BLaER1 (cell line): ENCODE results near the gene ABCD4.
A peak's percentile ranks its signal among the peaks of the same experiment; 100 is the strongest.

Experiments used
- H3K27ac ChIP-seq: shearing (Covaris generic); formaldehyde crosslinking; 2 replicates; pipeline ENCODE4 v1.8.1; 2022
- H3K27me3 ChIP-seq: shearing (Covaris generic); formaldehyde crosslinking; 2 replicates; pipeline ENCODE4 v1.8.1; 2022
- H3K36me3 ChIP-seq: shearing (Covaris generic); formaldehyde crosslinking; 2 replicates; pipeline ENCODE4 v1.8.1; 2022
- H3K4me1 ChIP-seq: shearing (Covaris generic); formaldehyde crosslinking; 2 replicates; pipeline ENCODE4 v1.8.1; 2022
- H3K4me2 ChIP-seq: shearing (Covaris generic); formaldehyde crosslinking; 2 replicates; pipeline ENCODE4 v1.8.1; 2022
- H3K4me3 ChIP-seq: shearing (Covaris generic); formaldehyde crosslinking; 2 replicates; pipeline ENCODE4 v1.8.1; 2022
- H3K9ac ChIP-seq: shearing (Covaris generic); formaldehyde crosslinking; 2 replicates; pipeline ENCODE4 v1.8.1; 2022
- H3K9me3 ChIP-seq: shearing (Covaris generic); formaldehyde crosslinking; 2 replicates; pipeline ENCODE4 v1.8.1; 2022
- H4K20me1 ChIP-seq: shearing (Covaris generic); formaldehyde crosslinking; 2 replicates; pipeline ENCODE4 v1.8.1; 2022
- Cebpa-rat ChIP-seq: shearing (Covaris generic); IDR thresholded peaks from 2 replicates; pipeline ENCODE4 v1.8.1; 2022

Gene ABCD4

GRCh38 chr14:74260525-74261233, 42.1 kb downstream of the ABCD4 start:
- Histone ChIP-seq H3K9ac (no peak overlapping the region), H3K9me3 (no peaks in the 10 kb centered on the region), H4K20me1 (peaks cover 10% of the 10 kb centered on the region; the same call in 1 of the 2 replicates), H3K27ac (no peak overlapping the region), H3K4me2 (no peak overlapping the region), H3K36me3 (no peaks in the 10 kb centered on the region), H3K27me3 (peaks cover 29% of the 10 kb centered on the region), H3K4me1 (peaks cover 16% of the 10 kb centered on the region), H3K4me3 (no peak overlapping the region)
- no peak for TF ChIP-seq Cebpa-rat

GRCh38 chr14:74259513-74259912, 43.2 kb downstream of the ABCD4 start:
- Histone ChIP-seq H3K4me3 (no peak overlapping the region), H3K9me3 (no peaks in the 10 kb centered on the region), H3K4me1 (peaks cover 24% of the 10 kb centered on the region), H3K4me2 (no peak overlapping the region), H4K20me1 (peaks cover 10% of the 10 kb centered on the region; the same call in 1 of the 2 replicates), H3K9ac (no peak overlapping the region), H3K27ac (no peak overlapping the region), H3K36me3 (no peaks in the 10 kb centered on the region), H3K27me3 (peaks cover 29% of the 10 kb centered on the region)
- TF ChIP-seq Cebpa-rat: no peak

- Histone ChIP-seq H3K9ac (no peak overlapping the region), H3K9me3 (no peaks in the 10 kb centered on the region), H3K4me2 (peak overlapping the region; percentile 94; the same call in 1 of the 2 replicates), H3K4me3 (0 out of 2 replicates have a peak overlapping the region, but pooled peaks have one; percentile 64), H4K20me1 (peaks cover 10% of the 10 kb centered on the region; the same call in 1 of the 2 replicates), H3K27me3 (peaks cover 29% of the 10 kb centered on the region), H3K36me3 (no peaks in the 10 kb centered on the region), H3K4me1 (peaks cover 24% of the 10 kb centered on the region), H3K27ac (no peak overlapping the region)
- TF ChIP-seq Cebpa-rat: no peak
These were observed 44.0 kb downstream of the ABCD4 start for GRCh38 chr14:74258764-74259035.

DNA sequence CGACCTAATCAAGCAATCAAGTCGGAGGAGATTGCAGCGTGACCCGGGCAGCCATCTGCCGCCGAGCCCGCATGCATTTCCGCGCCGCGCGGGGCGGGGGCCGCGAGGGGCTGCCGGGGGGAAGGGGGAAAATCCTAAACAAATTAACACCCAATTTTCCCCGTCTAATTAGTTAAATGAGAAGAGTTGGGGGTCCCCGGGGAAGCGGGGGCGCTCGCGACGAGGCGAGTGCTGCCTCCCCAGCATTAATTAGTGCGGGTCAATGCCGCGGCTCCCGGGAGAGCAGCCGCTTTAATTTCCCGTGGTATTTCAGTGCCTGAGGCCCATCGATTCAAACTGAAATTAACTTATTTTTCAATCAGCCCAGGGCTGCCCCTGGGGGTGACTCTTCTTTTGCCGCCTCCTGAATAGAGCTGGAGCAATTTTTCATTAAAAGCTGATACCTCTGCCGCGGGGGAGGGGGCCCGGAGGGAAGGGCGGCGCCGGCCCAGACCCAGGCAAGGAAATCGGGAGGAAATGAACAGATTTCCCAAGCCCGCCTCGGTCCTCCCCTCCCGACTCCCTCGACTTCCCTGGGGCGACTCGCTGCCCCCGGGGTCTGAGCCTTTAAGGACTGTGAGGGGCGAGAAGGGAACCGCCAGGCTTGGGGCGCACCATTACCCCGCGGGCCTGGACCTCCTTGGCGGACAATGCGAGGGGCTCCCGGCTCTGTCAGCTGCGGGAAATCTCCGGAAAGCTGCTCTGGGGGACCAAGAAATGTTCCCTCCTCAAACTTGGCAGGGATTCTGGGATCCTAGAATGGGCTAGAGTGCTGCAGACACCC, 44.6 kb downstream of the ABCD4 start:
- Histone ChIP-seq H3K9me3 (no peaks in the 10 kb centered on the region), H3K9ac (peak overlapping the region; percentile 34; the same call in 1 of the 2 replicates), H4K20me1 (peaks cover 10% of the 10 kb centered on the region; the same call in 1 of the 2 replicates), H3K36me3 (no peaks in the 10 kb centered on the region), H3K4me2 (peak overlapping the region; percentile 94), H3K4me1 (peaks cover 24% of the 10 kb centered on the region), H3K27ac (no peak overlapping the region), H3K4me3 (peak overlapping the region; percentile 64), H3K27me3 (peaks cover 29% of the 10 kb centered on the region)
- no peak for TF ChIP-seq Cebpa-rat

DNA sequence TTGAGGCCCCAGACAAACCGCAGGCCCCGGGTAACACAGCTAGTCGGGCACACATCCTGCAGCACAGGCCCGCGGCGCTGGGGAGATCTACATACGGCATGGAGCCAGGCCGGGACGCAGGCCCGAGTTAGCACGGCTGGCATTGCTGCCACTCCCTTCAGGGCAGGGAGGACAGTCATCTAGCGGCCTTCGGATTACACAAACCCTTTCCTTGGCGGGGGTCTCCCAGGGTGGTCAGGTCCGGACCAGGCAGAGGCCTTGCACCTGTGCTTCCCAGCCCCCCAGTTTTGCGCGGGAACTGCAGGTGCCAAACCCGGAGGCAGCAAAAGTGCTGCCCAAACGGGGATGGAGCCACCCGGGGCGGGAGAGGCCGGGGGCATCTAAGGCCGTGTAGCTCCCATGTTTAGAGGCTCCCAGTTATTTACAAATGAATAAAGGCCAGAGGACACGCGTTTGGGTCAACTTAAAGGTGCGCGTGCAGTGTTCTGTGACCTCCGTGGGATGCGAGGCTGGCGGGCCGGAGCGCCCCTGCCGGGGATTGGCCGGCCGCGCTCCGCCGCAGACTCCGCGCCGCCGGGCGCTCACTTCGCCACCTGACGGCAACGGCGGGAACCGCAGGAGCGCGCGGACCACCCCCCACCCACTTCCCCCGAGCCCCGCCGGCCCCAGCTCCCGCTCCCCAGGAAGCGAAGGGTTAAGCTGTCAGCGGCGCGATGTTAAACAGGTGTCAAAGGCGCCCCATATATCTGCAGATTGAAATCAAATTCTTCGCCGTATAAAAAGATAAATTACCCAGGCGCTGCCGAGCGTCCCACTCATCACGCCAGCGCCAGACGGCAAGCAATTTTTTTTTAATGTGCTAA, 45.4 kb downstream of the ABCD4 start:
- Histone ChIP-seq H3K36me3 (no peaks in the 10 kb centered on the region), H3K4me2 (peak overlapping the region; percentile 94), H4K20me1 (peaks cover 10% of the 10 kb centered on the region; the same call in 1 of the 2 replicates), H3K9ac (peak overlapping the region; percentile 34; the same call in 1 of the 2 replicates), H3K27me3 (peaks cover 29% of the 10 kb centered on the region), H3K4me3 (peak overlapping the region; percentile 64), H3K27ac (no peak overlapping the region), H3K9me3 (no peaks in the 10 kb centered on the region), H3K4me1 (peaks cover 24% of the 10 kb centered on the region)
- no peak for TF ChIP-seq Cebpa-rat

GRCh38 chr14:74255281-74255680, 47.5 kb downstream of the ABCD4 start:
- no peak overlapping the region for H3K27ac ChIP-seq
- no peak overlapping the region for H3K9ac ChIP-seq
- peaks cover 28% of the 10 kb centered on the region for H3K4me1 ChIP-seq
- H3K9me3 ChIP-seq: no peaks in the 10 kb centered on the region
- peak overlapping the region; percentile 4; the same call in 1 of the 2 replicates for H3K4me2 ChIP-seq
- no peak overlapping the region for H3K4me3 ChIP-seq
- peaks cover 27% of the 10 kb centered on the region for H3K27me3 ChIP-seq
- no peak for TF ChIP-seq Cebpa-rat
- no peaks in the 10 kb centered on the region for H3K36me3 ChIP-seq
- peaks cover 10% of the 10 kb centered on the region; the same call in 1 of the 2 replicates for H4K20me1 ChIP-seq

- Histone ChIP-seq H3K9ac (no peak overlapping the region), H3K27me3 (peaks cover 5% of the 10 kb centered on the region; the same call in 1 of the 2 replicates), H3K4me3 (no peak overlapping the region), H3K9me3 (no peaks in the 10 kb centered on the region), H3K4me1 (0 out of 2 replicates have a peak, but pooled peaks cover 5% of the 10 kb centered on the region), H3K4me2 (no peak overlapping the region), H3K27ac (no peak overlapping the region), H3K36me3 (no peaks in the 10 kb centered on the region), H4K20me1 (no peaks in the 10 kb centered on the region)
- TF ChIP-seq Cebpa-rat: no peak
These were observed 53.0 kb downstream of the ABCD4 start for GRCh38 chr14:74249433-74250375.

- H3K4me3 ChIP-seq: no peak overlapping the region
- TF ChIP-seq Cebpa-rat: no peak
- no peak overlapping the region for H3K27ac ChIP-seq
- H3K9ac ChIP-seq: no peak overlapping the region
- no peaks in the 10 kb centered on the region for H4K20me1 ChIP-seq
- H3K4me1 ChIP-seq: 0 out of 2 replicates have a peak, but pooled peaks cover 5% of the 10 kb centered on the region
- H3K4me2 ChIP-seq: no peak overlapping the region
- H3K36me3 ChIP-seq: no peaks in the 10 kb centered on the region
- H3K27me3 ChIP-seq: peaks cover 22% of the 10 kb centered on the region
- H3K9me3 ChIP-seq: no peaks in the 10 kb centered on the region
These were observed 54.7 kb downstream of the ABCD4 start for GRCh38 chr14:74248017-74248416.
